Lung (tissue), 12 donors: ENCODE data around the gene DAB1. TPM values are rescaled to one million over a fixed set of nuclear protein-coding genes. Genes with fewer than 3 reads are reported as not detected.

Experiments
- ATAC-seq: fragments of 200-7000 bp; cut with Tn5 transposase; one replicate; pipeline ENCODE4 v1.9.1; 2020; ENCODE audit warnings: moderate number of reproducible peaks; ENCODE audit not compliant: insufficient read depth, low FRiP score
- DNase-seq, 3 donors: peaks; one replicate each; pipeline ENCODE4 v3.0.0-alpha.2; 2013 to 2017
- H3K27ac ChIP-seq, 2 donors: one replicate each; pipeline ENCODE4 v1.5.1; 2013; ENCODE audit warnings: mild to moderate bottlenecking in 2 of 2, moderate library complexity in 2 of 2, control low read depth in 1 of 2, inconsistent platforms in 1 of 2, low read depth in 1 of 2, low read length in 1 of 2
- H3K27me3 ChIP-seq, 3 donors: one replicate each; pipeline ENCODE4 v1.5.1; 2013; ENCODE audit warnings: low read length in 2 of 3; ENCODE audit not compliant: control insufficient read depth in 3 of 3, insufficient read depth in 3 of 3
- H3K36me3 ChIP-seq, 4 donors: one replicate each; pipeline ENCODE4 v1.5.1; 2013; ENCODE audit warnings: low read length in 4 of 4, mild to moderate bottlenecking in 1 of 4, moderate library complexity in 1 of 4; ENCODE audit not compliant: control insufficient read depth in 4 of 4, insufficient read depth in 4 of 4
- H3K4me1 ChIP-seq, 5 donors: one replicate each; pipeline ENCODE4 v1.5.1; 2013; ENCODE audit warnings: low read length in 5 of 5, mild to moderate bottlenecking in 2 of 5, moderate library complexity in 1 of 5; ENCODE audit not compliant: control insufficient read depth in 5 of 5, insufficient read depth in 5 of 5
- H3K4me3 ChIP-seq: one replicate; pipeline ENCODE4 v1.5.1; 2013; ENCODE audit warnings: mild to moderate bottlenecking, control low read depth, moderate library complexity
- H3K9ac ChIP-seq, 2 donors: one replicate each; pipeline ENCODE4 v1.5.1; 2013; ENCODE audit warnings: low read length in 2 of 2, control low read depth in 1 of 2; ENCODE audit not compliant: insufficient read depth in 1 of 2
- H3K9me3 ChIP-seq, 4 donors: one replicate each; pipeline ENCODE4 v1.5.1; 2013; ENCODE audit warnings: low read length in 3 of 4, mild to moderate bottlenecking in 1 of 4, moderate library complexity in 1 of 4; ENCODE audit not compliant: control insufficient read depth in 4 of 4, insufficient read depth in 3 of 4
- CTCF ChIP-seq: IDR thresholded peaks from 2 replicates; pipeline ENCODE4 v1.5.1; 2012; ENCODE audit warnings: mild to moderate bottlenecking; ENCODE audit errors: control extremely low read depth, extremely low read depth
- WGBS, 2 donors: extraction: QIAGEN DNeasy Blood & Tissue Kit; methylation state at CpG; one replicate each; pipeline ENCODE4 v1.1.7; 2013; 5-methylcytosine and 5-hydroxymethylcytosine counted together
- polyA plus RNA-seq, 2 donors: library from polyadenylated mRNA; stranded (reverse); fragments of 200-250 nt; gene quantifications; one replicate each; pipeline ENCODE4 v1.2.1, GENCODE V29; 2013
- total RNA-seq, 2 donors: library from RNA; depleted of rRNA in 1 of 2; stranded (reverse); fragments of >200 nt in 1 of 2; gene quantifications; one replicate each; pipeline ENCODE4 v1.2.1, GENCODE V29; 2014 to 2021
- donor health status: control.
- donor health status: control.
- donor health status: Bipolar disorder and iron deficiency.
- donor health status: healthy.
- donor health status: DM: yes; HTN: yes; CAD: no.

The DAB1 gene
- total and polyA plus RNA-seq, 4 donors: 0.06 to 0.77 (median 0.10) TPM

DNA sequence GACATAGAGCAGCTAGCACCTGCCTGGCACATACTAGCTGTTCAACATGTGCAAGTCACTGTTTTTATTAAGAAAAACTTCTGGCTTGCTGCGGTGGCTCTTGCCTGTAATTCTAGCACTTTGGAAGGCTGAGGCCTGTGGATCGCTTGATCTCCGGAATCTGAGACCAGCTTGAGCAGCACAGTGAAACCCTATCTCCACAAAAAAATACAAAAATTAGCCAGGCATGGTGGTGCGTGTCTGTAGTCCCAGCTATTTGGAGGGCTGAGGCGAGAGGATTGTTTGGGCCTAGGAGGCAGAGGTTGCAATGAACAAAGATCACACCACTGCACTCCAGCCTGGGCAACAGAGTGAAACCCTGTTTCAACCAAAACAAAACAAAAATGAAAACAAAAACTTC, 430.4 kb downstream of the DAB1 start:
- 96% methylated on average over 5 of the region's 5 CpGs for WGBS, 2 donors
- no peak for DNase-seq

GRCh38 chr1:56992318-56993125, 431.3 kb downstream of the DAB1 start:
- DNase-seq: no peak
- TF ChIP-seq CTCF: no peak
- 74 to 79% methylated on average over 15 of the region's 15 CpGs for WGBS, 2 donors

More for the DNA sequence above, 430.4 kb downstream of the DAB1 start:
- Histone ChIP-seq H3K27me3 (no peaks in the 10 kb centered on the region), H3K9ac (no peak overlapping the region), H3K4me3 (no peak overlapping the region), H3K36me3 (no peaks in the 10 kb centered on the region), H3K27ac (no peak overlapping the region), H3K9me3 (no peaks in the 10 kb centered on the region), H3K4me1 (no peaks in the 10 kb centered on the region)
- ATAC-seq: no peak
- no peak for TF ChIP-seq CTCF

DNA sequence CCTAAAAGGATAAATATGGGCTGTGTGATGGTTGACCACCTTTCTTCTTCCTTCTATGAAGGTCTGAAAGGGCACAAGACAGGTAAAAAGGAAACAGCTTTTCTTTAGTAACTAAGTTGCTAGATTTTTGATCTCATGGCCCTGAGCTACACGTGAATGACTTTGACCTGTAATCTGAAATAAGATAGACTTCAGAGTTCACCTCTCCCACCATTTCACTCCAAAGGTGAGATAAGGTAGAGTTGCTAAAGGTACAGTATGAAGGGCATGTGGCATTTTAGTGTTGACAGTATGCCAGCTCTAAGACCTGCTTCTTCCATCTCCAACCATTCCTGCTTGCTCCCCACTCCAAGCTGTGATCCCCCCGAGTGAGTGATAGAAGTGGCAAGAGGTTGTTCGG, 432.3 kb downstream of the DAB1 start:
- DNase-seq: no peak
- WGBS, 2 donors: 74 to 90% methylated on average over 3 of the region's 3 CpGs

More at GRCh38 chr1:56992318-56993125, 431.3 kb downstream of the DAB1 start:
- Histone ChIP-seq H3K36me3 (no peaks in the 10 kb centered on the region), H3K4me3 (no peak overlapping the region), H3K4me1 (no peaks in the 10 kb centered on the region), H3K27ac (no peak overlapping the region), H3K9ac (no peak overlapping the region), H3K9me3 (no peaks in the 10 kb centered on the region), H3K27me3 (no peaks in the 10 kb centered on the region)
- ATAC-seq: no peak

More for the DNA sequence above, 432.3 kb downstream of the DAB1 start:
- Histone ChIP-seq H3K27ac (no peak overlapping the region), H3K27me3 (no peaks in the 10 kb centered on the region), H3K4me1 (no peaks in the 10 kb centered on the region), H3K9ac (no peak overlapping the region), H3K36me3 (no peaks in the 10 kb centered on the region), H3K4me3 (no peak overlapping the region), H3K9me3 (no peaks in the 10 kb centered on the region)
- ATAC-seq: no peak
- no peak for TF ChIP-seq CTCF
